Hematopoietic multipotent progenitor cell treated with erythropoietin and hydrocortisone succinate and interleukin-3 and kit ligand, for 15 days (in vitro differentiated cells): ENCODE results near the gene SPTLC2.
"Not testable (repeated sequence)": the region's sequence is repeated elsewhere in the genome, so short reads cannot be mapped to it uniquely, and the experiment has no call there.

Experiments
- DNase-seq: peaks from one replicate; pipeline ENCODE4 v3.0.0-alpha.2; 2015; ENCODE audit warnings: low spot score

The SPTLC2 gene, protein sequence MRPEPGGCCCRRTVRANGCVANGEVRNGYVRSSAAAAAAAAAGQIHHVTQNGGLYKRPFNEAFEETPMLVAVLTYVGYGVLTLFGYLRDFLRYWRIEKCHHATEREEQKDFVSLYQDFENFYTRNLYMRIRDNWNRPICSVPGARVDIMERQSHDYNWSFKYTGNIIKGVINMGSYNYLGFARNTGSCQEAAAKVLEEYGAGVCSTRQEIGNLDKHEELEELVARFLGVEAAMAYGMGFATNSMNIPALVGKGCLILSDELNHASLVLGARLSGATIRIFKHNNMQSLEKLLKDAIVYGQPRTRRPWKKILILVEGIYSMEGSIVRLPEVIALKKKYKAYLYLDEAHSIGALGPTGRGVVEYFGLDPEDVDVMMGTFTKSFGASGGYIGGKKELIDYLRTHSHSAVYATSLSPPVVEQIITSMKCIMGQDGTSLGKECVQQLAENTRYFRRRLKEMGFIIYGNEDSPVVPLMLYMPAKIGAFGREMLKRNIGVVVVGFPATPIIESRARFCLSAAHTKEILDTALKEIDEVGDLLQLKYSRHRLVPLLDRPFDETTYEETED

DNA sequence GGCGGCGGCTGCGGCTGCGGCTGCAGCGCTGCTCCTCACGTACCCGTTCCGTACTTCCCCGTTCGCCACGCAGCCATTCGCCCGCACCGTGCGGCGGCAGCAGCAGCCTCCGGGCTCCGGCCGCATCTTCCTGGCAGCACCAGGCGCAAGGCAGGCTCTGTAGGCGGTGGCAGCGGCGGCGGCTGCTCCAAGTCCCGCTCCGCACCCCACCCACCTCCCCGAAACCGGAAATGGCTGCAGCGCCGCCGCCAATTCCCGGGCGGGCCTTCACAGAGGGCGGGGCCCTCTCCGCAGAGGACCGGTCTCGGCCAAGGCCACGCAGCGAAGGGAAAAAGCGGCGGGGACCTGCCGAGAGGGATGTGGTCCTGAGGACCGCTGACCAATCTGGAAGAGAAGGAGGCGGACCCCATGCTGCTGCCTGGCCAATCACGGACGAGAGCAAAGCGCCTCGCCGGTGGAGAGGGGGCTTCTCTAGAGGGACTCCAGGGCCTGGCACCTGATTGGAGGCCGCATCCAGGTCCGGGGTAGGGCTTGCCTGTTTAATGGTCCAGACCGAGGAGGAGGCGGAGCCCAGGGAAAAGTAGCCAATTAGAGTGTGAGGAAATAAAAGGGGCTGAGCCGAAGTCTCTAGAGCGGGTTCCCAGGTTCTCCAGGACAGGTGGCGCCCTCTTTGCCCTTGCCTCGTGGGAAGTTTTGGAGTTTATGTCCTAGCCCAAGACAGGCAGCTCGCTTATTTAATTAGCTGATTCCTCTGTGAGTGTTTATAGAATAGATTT is at the start of gene SPTLC2:
Gene SPTLC2, minus strand, starts transcription at position 184 of the 776 bp plus-strand sequence. Its CDS starts 58 bp downstream, at position 126.
- DNase-seq, result peak; percentile 96

- no peak for DNase-seq
These were observed 46.9 kb upstream of the SPTLC2 start for GRCh38 chr14:77663293-77663692.

- not testable (repeated sequence) for DNase-seq
These were observed 45.1 kb upstream of the SPTLC2 start for GRCh38 chr14:77661562-77661961.

DNA sequence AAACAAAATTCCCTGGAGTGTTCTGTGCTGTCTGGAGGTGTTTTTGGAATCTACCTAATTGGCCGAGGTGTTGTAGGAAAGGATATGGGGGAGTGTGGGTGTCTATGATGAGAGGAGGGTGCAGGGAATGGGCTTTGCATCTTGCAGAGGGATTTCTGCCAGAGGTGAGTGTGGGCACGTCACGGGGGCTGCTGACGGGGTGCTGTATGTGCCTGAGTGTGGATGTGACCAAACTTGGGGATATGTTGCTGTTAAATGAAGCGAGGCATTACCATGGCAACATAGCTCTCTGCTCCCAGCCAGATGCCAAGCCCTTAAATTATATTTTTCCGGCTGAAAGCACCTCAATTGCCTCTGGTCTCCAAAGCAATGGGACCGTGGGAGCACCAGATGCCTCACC is 44.3 kb upstream of the SPTLC2 start:
- DNase-seq, result no peak

DNA sequence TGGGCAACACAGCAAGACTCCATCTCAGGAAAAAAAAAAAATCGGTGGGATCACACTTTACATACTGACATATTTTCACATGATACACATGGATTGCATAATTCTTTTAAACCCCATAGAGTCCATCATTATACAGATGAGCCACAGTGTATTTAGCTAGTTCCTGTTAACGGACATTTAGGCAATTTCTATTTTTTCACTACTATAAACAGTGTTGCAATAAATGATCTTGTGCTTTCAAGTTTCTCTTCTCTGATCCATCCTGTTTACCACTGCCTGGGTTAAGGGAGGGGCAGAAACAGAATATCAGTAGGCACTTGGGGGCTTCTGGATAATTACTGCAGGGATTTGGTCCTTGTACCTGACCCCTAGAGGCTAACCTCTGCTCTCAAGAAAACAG is 43.4 kb upstream of the SPTLC2 start:
- no peak for DNase-seq

- no peak for DNase-seq
These were observed 40.8 kb upstream of the SPTLC2 start for GRCh38 chr14:77657280-77657679.

- DNase-seq, result no peak
These were observed 37.6 kb upstream of the SPTLC2 start for GRCh38 chr14:77654001-77654441.

DNA sequence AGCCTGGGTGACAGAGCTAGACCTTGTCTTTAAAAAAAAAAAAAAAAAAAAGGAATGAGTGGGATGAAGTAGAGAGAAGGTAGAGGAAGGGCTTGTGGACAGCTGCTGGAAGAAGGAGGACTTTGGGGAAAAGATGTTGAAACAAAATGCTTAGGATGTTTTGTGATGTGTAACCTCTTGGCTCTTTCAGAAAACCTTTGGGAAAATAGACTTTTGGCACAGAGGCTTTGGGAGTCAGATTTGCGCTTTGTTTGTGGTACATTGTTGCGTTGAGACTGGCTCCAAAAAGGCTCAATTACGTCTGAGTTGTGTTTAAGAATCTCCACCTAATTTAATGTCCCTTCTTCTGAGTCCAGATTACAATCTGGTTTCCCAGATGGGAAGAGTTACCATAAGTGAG is 32.9 kb upstream of the SPTLC2 start:
- DNase-seq, result no peak

GRCh38 chr14:77648520-77649200 is 32.2 kb upstream of the SPTLC2 start:
- no peak for DNase-seq

DNA sequence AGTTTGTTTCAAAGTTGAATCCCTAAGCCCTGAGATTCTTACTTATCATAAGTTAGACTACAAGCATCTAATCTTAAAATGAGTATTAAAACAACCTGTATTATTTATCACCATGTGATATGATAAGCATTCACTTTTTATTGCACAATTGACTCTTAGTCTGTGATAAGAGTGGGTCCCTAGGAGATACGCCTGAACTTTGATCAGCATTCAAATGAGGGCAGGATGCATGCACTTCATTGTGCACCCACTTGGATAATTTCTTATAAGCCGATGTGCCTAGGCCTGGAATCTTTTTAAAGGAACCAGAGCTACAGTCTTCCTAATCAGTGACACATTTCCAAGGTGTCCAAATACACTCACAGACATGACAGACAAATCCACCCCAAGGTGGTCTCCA is 31.4 kb upstream of the SPTLC2 start:
- no peak for DNase-seq

DNA sequence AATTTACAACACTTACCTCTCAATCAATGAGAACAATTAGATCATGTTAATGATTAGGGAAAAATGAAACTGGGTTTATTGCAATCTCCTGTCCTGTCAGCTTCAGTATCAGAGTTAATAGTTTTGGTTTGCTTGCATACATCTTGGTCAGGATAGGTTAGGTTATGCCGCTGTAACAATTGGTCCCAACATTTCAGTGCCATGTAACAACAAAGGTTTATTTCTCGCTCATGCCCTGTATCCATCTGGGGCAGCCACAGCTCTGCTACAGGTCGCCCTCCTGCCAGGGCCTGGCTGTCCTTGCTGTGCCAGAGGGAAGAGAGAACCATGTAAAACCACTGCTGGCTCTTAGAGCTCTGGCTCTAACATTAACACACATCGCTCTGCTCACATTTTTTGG is 30.5 kb upstream of the SPTLC2 start:
- DNase-seq, result no peak

GRCh38 chr14:77645520-77646230 is 29.2 kb upstream of the SPTLC2 start:
- DNase-seq, result peak; percentile 69

DNA sequence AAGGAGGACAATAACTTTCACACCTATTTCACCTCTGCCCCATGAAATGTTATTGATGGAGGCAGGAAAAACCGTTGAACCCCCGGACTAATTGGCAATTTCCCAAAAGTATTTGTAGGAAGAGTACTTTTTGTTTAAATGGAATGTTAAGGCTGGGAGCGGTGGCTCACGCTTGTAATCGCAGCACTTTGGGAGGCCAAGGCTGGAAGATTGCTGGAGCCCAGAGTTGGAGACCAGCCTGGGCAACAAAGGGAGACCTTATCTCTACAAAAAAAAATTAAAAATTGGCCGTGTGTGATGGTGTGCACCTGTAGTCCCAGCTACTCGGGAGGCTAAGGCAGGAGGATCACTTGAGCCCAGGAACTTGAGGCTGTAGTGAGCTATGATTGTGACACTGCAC is 26.0 kb upstream of the SPTLC2 start:
- no peak for DNase-seq

GRCh38 chr14:77641534-77642341 is 25.3 kb upstream of the SPTLC2 start:
- DNase-seq, result peak; percentile 67

- DNase-seq, result no peak
These were observed 24.5 kb upstream of the SPTLC2 start for GRCh38 chr14:77640756-77641533.

GRCh38 chr14:77638771-77639171 is 22.3 kb upstream of the SPTLC2 start:
- no peak for DNase-seq

- DNase-seq, result not testable (repeated sequence)
These were observed 19.4 kb upstream of the SPTLC2 start for GRCh38 chr14:77635869-77636268.

DNA sequence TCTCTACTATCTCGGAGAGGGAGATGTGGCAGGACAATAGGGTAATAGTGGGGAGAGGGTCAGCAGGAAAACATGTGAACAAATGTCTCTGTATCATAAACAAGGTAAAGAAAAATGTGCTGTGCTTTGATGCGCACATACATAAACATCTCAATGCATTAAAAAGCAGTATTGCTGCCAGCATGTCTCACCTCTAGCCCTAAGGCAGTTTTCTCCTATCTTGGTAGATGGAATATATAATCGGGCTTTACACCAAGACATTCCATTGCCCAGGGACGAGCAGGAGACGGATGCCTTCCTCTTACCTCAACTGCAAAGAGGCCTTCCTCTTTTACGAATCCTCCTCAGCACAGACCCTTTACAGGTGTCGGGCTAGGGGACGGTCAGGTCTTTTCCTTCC is 19.0 kb upstream of the SPTLC2 start:
- not testable (repeated sequence) for DNase-seq

DNA sequence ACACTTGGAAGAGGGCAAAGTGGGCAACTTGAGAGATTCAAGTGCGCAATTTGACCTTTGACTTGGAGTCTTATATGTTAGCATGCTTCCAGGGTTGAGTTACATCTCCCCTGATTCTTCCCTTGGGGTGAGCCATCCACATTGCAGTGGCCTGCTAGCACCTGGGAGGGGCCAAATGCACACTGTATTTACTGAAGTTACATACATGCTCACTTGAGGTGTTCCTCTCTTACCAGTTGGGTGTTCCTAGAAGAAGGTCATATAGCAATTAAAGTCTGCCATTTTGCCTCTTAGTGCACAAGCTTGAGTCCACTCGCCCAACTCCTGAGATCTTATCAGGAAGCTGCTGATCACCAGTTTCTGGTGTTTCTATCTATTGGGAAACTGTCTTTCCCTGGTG is 13.7 kb upstream of the SPTLC2 start:
- no peak for DNase-seq

DNA sequence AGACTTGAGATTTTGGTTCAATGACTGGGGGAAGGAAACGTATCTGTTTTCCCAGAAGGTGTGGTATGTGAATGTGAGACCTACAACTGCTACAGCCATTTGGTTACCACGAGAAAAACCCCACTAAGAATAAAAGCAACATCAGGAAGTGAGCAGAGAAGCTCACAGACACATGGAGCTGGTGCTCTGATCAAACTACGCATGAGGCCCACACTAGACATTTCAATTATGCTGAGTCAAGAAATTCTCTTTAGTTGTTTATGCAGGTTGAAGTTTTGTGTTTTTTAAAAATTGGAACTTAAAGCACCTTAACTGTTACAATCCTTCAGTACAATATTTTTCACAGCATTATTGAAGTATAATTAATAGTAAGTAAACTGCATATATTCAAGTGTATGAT is 8.9 kb upstream of the SPTLC2 start:
- no peak for DNase-seq
